H1 (cell line): ENCODE measurements around the gene DRC3. TPM values are rescaled to one million over a fixed set of nuclear protein-coding genes. Genes with fewer than 3 reads are reported as not detected.

Experiments used
- BACH1 ChIP-seq: IDR thresholded peaks from 2 replicates; pipeline ENCODE4 v1.6.1; 2012; ENCODE audit warnings: low read length, improper control_type of control experiment
- GABPA ChIP-seq: IDR thresholded peaks from 2 replicates; pipeline ENCODE4 v1.6.1; 2011; ENCODE audit warnings: mild to moderate bottlenecking, low read length, moderate library complexity, borderline replicate concordance; ENCODE audit not compliant: insufficient read depth
- GTF2F1 ChIP-seq: IDR thresholded peaks from 2 replicates; pipeline ENCODE4 v1.6.1; 2012; ENCODE audit warnings: low read depth, low read length, improper control_type of control experiment, borderline replicate concordance
- SIRT6 ChIP-seq: IDR thresholded peaks from one replicate; pipeline ENCODE4 v1.7.1; 2012; ENCODE audit warnings: low read length, inconsistent platforms
- TAF1 ChIP-seq: IDR thresholded peaks from 2 replicates; pipeline ENCODE4 v1.6.1; 2011; ENCODE audit warnings: mild to moderate bottlenecking, low read depth, low read length
- TAF7 ChIP-seq: optimal IDR thresholded peaks from 2 replicates; pipeline ENCODE3; 2011; ENCODE audit warnings: low read depth, mild to moderate bottlenecking, inconsistent platforms, low read length, moderate library complexity, borderline replicate concordance
- ZNF274 ChIP-seq: IDR thresholded peaks from 2 replicates; pipeline ENCODE4 v1.7.0; 2012; ENCODE audit warnings: low read length, borderline replicate concordance; ENCODE audit errors: extremely low read depth
- polyA plus RNA-seq, 7 experiments: library from polyadenylated mRNA; depleted of rRNA in 3 of 7; stranded (reverse) in 5 of 7; unstranded in 2 of 7; fragments of >200 nt in 5 of 7; fragments of 200-250 nt in 2 of 7; gene quantifications; 1 replicate in 5 of 7; 2 replicates in 1 of 7; 4 replicates in 1 of 7; pipeline versions ENCODE4 v1.2.1 to v1.2.3, GENCODE V29; 2011 to 2013; ENCODE audit warnings: missing spikeins in 2 of 7, mixed read lengths in 2 of 7
- total RNA-seq: library from RNA; stranded (reverse); fragmentation: NEBNext Ultra II Directional; extraction: Animal tissue kit (Norgen Biotek cat#: 25700); gene quantifications from 2 replicates; pipeline ENCODE4 v1.2.1, GENCODE V29; 2021

The DRC3 gene
- total and polyA plus RNA-seq, 2 of the 8 experiments (the other 6 are each of a cell fraction or from before 2014, with no cell fraction given): 0.59 TPM; not detected in 1

DNA sequence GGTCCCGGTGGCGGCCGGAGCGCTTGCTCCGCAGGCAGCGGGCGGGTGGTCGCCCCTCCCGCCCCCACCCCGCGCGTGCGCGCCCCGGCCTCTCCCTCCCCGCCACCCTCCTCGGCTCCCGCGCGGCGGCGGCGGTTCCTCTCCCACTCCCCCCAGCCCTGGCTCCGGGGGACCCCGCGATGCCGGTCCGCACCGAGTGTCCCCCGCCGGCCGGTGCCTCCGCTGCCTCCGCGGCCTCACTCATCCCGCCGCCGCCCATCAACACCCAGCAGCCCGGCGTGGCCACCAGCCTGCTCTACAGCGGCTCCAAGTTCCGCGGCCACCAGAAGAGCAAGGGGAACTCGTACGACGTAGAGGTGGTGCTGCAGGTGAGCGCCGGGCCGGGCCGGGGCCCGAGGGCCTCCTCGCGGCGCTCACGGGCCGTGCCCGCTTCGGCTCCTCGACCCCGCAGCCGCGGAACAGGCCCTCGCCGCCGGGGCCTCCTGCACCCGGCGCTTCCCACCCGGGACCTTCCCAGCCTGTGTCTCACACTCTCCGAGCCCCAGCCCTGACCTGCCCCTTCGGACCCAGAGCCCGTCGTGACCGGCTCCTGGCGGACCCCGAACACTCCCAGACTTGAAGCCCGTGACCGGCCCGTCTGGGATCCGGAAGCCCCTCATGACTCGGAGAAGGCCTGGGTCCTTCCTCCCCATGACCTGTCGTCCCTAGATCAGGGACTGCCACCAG, 67.0 kb downstream of the DRC3 start (continued):
- TF ChIP-seq TAF7: peak; percentile 34
- no peak for TF ChIP-seq GTF2F1
- TF ChIP-seq ZNF274: no peak
- no peak for TF ChIP-seq SIRT6
- TF ChIP-seq TAF1: 0 out of 2 replicates have a peak, but pooled peaks have one; percentile 39
- TF ChIP-seq BACH1: no peak
- TF ChIP-seq GABPA: 0 out of 2 replicates have a peak, but pooled peaks have one; percentile 34
